ENCODE data around the gene SHE.

DNA sequence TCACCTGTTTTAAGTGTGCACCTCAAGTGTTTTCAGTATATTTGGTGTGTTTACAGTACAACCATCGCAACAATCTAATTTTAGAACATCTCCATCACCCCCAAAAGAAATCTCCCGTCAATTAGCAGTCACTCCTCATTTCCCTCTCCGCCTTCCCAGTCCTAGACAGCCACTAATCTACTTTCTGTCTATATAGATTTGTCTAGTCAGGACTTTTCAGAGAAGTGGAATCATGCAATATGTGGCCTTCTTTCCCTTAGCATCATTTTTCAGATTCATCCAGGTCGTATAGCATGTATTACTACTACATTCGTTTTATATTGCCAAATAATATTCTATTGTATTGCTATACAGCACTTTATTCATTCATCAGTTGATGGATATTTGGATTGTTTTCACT lies 1.7 kb upstream of the SHE start:
- TF ChIP-seq POLR2A (IDR thresholded peaks at IDR 0.05): no peak
- TF ChIP-seq, protein P1, sequence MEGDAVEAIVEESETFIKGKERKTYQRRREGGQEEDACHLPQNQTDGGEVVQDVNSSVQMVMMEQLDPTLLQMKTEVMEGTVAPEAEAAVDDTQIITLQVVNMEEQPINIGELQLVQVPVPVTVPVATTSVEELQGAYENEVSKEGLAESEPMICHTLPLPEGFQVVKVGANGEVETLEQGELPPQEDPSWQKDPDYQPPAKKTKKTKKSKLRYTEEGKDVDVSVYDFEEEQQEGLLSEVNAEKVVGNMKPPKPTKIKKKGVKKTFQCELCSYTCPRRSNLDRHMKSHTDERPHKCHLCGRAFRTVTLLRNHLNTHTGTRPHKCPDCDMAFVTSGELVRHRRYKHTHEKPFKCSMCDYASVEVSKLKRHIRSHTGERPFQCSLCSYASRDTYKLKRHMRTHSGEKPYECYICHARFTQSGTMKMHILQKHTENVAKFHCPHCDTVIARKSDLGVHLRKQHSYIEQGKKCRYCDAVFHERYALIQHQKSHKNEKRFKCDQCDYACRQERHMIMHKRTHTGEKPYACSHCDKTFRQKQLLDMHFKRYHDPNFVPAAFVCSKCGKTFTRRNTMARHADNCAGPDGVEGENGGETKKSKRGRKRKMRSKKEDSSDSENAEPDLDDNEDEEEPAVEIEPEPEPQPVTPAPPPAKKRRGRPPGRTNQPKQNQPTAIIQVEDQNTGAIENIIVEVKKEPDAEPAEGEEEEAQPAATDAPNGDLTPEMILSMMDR (IDR thresholded peaks at IDR 0.05): no peak
